Activated naive CD4-positive, alpha-beta T cell treated with anti-CD3 and anti-CD28 coated beads, Interleukin-2, amount 50 U/mL, for 24 hours (primary cell): ENCODE measurements around the gene PPARG.
"Not testable (repeated sequence)": the region's sequence is repeated elsewhere in the genome, so short reads cannot be mapped to it uniquely, and the experiment has no call there.

Experiments
- H3K27ac Mint-ChIP-seq: one replicate; pipeline ENCODE4 v1.8.0; 2021; ENCODE audit warnings: mild to moderate bottlenecking, mixed read lengths
- H3K27me3 Mint-ChIP-seq: one replicate; pipeline ENCODE4 v1.8.0; 2021; ENCODE audit warnings: mixed read lengths
- H3K36me3 Mint-ChIP-seq: one replicate; pipeline ENCODE4 v1.8.0; 2021; ENCODE audit warnings: mixed read lengths
- H3K4me1 Mint-ChIP-seq: one replicate; pipeline ENCODE4 v1.8.0; 2021; ENCODE audit warnings: mixed read lengths
- H3K4me3 Mint-ChIP-seq: one replicate; pipeline ENCODE4 v1.8.0; 2021; ENCODE audit warnings: mild to moderate bottlenecking, mixed read lengths
- H3K9me3 Mint-ChIP-seq: one replicate; pipeline ENCODE4 v1.8.0; 2021; ENCODE audit warnings: mixed read lengths

PPARG gene

GRCh38 chr3:12468276-12468675 is 179.4 kb downstream of the PPARG start:
- peaks cover 14% of the 10 kb centered on the region for H3K4me1 Mint-ChIP-seq
- no peaks in the 10 kb centered on the region for H3K27me3 Mint-ChIP-seq
- H3K27ac Mint-ChIP-seq, result no peak overlapping the region
- H3K9me3 Mint-ChIP-seq, result no peaks in the 10 kb centered on the region
- no peak overlapping the region for H3K4me3 Mint-ChIP-seq
- no peaks in the 10 kb centered on the region for H3K36me3 Mint-ChIP-seq

GRCh38 chr3:12468757-12469156 is 179.9 kb downstream of the PPARG start:
- Mint-ChIP-seq H3K4me3 (no peak overlapping the region), H3K4me1 (peaks cover 14% of the 10 kb centered on the region), H3K27ac (no peak overlapping the region), H3K27me3 (no peaks in the 10 kb centered on the region), H3K36me3 (no peaks in the 10 kb centered on the region), H3K9me3 (no peaks in the 10 kb centered on the region)

- not testable (repeated sequence) for H3K4me3 Mint-ChIP-seq, H3K36me3 Mint-ChIP-seq, H3K27ac Mint-ChIP-seq, H3K9me3 Mint-ChIP-seq, H3K27me3 Mint-ChIP-seq
- H3K4me1 Mint-ChIP-seq, result peaks cover 11% of the 10 kb centered on the region
These were observed 180.4 kb downstream of the PPARG start for GRCh38 chr3:12469222-12469621.

GRCh38 chr3:12470111-12470510 is 181.2 kb downstream of the PPARG start:
- Mint-ChIP-seq H3K27ac (no peak overlapping the region), H3K9me3 (no peaks in the 10 kb centered on the region), H3K4me1 (peaks cover 9% of the 10 kb centered on the region), H3K4me3 (no peak overlapping the region), H3K27me3 (no peaks in the 10 kb centered on the region), H3K36me3 (no peaks in the 10 kb centered on the region)

GRCh38 chr3:12470680-12471079 is 181.8 kb downstream of the PPARG start:
- no peaks in the 10 kb centered on the region for H3K36me3 Mint-ChIP-seq
- no peaks in the 10 kb centered on the region for H3K27me3 Mint-ChIP-seq
- no peak overlapping the region for H3K4me3 Mint-ChIP-seq
- H3K9me3 Mint-ChIP-seq, result no peaks in the 10 kb centered on the region
- H3K27ac Mint-ChIP-seq, result no peak overlapping the region
- peaks cover 9% of the 10 kb centered on the region for H3K4me1 Mint-ChIP-seq

- no peaks in the 10 kb centered on the region for H3K9me3 Mint-ChIP-seq
- peaks cover 9% of the 10 kb centered on the region for H3K4me1 Mint-ChIP-seq
- H3K36me3 Mint-ChIP-seq, result no peaks in the 10 kb centered on the region
- no peaks in the 10 kb centered on the region for H3K27me3 Mint-ChIP-seq
- H3K27ac Mint-ChIP-seq, result peak overlapping the region; percentile 30
- no peak overlapping the region for H3K4me3 Mint-ChIP-seq
These were observed 182.4 kb downstream of the PPARG start for GRCh38 chr3:12471241-12471640.

GRCh38 chr3:12472000-12472610 is 183.2 kb downstream of the PPARG start:
- Mint-ChIP-seq H3K27me3 (no peaks in the 10 kb centered on the region), H3K27ac (no peak overlapping the region)

GRCh38 chr3:12472796-12473195 is 183.9 kb downstream of the PPARG start:
- Mint-ChIP-seq H3K27ac (no peak overlapping the region), H3K36me3 (no peaks in the 10 kb centered on the region), H3K9me3 (no peaks in the 10 kb centered on the region), H3K27me3 (no peaks in the 10 kb centered on the region), H3K4me3 (no peak overlapping the region), H3K4me1 (peaks cover 9% of the 10 kb centered on the region)

More at GRCh38 chr3:12472000-12472610, 183.2 kb downstream of the PPARG start:
- Mint-ChIP-seq H3K9me3 (no peaks in the 10 kb centered on the region), H3K4me1 (peaks cover 9% of the 10 kb centered on the region), H3K4me3 (no peak overlapping the region), H3K36me3 (no peaks in the 10 kb centered on the region)

- no peak overlapping the region for H3K4me3 Mint-ChIP-seq
- H3K9me3 Mint-ChIP-seq, result no peaks in the 10 kb centered on the region
- H3K36me3 Mint-ChIP-seq, result no peaks in the 10 kb centered on the region
- H3K4me1 Mint-ChIP-seq, result peaks cover 9% of the 10 kb centered on the region
- H3K27ac Mint-ChIP-seq, result no peak overlapping the region
- no peaks in the 10 kb centered on the region for H3K27me3 Mint-ChIP-seq
These were observed 184.6 kb downstream of the PPARG start for GRCh38 chr3:12473511-12473910.

- Mint-ChIP-seq H3K4me3 (no peak overlapping the region), H3K27me3 (no peaks in the 10 kb centered on the region), H3K36me3 (no peaks in the 10 kb centered on the region), H3K4me1 (peaks cover 5% of the 10 kb centered on the region), H3K9me3 (no peaks in the 10 kb centered on the region), H3K27ac (no peak overlapping the region)
These were observed 187.5 kb downstream of the PPARG start for GRCh38 chr3:12476238-12476897.

GRCh38 chr3:12477256-12477655 is 188.4 kb downstream of the PPARG start:
- Mint-ChIP-seq H3K36me3 (no peaks in the 10 kb centered on the region), H3K27ac (peak overlapping the region; percentile 76), H3K27me3 (no peaks in the 10 kb centered on the region), H3K4me1 (peaks cover 3% of the 10 kb centered on the region), H3K9me3 (no peaks in the 10 kb centered on the region), H3K4me3 (no peak overlapping the region)

GRCh38 chr3:12478326-12478725 is 189.5 kb downstream of the PPARG start:
- H3K4me3 Mint-ChIP-seq, result no peak overlapping the region
- no peak overlapping the region for H3K27ac Mint-ChIP-seq
- no peaks in the 10 kb centered on the region for H3K36me3 Mint-ChIP-seq
- peaks cover 7% of the 10 kb centered on the region for H3K4me1 Mint-ChIP-seq
- H3K9me3 Mint-ChIP-seq, result no peaks in the 10 kb centered on the region
- no peaks in the 10 kb centered on the region for H3K27me3 Mint-ChIP-seq

- H3K27ac Mint-ChIP-seq, H3K9me3 Mint-ChIP-seq: not testable (repeated sequence)
These were observed 190.3 kb downstream of the PPARG start for GRCh38 chr3:12479198-12479597.

GRCh38 chr3:12479919-12480427 is 191.1 kb downstream of the PPARG start:
- Mint-ChIP-seq H3K27me3 (no peaks in the 10 kb centered on the region), H3K4me3 (no peak overlapping the region), H3K9me3 (no peaks in the 10 kb centered on the region), H3K27ac (no peak overlapping the region), H3K4me1 (peaks cover 21% of the 10 kb centered on the region), H3K36me3 (peaks cover 3% of the 10 kb centered on the region)

More at GRCh38 chr3:12479198-12479597, 190.3 kb downstream of the PPARG start:
- not testable (repeated sequence) for H3K4me3 Mint-ChIP-seq, H3K27me3 Mint-ChIP-seq, H3K36me3 Mint-ChIP-seq
- H3K4me1 Mint-ChIP-seq, result peaks cover 15% of the 10 kb centered on the region

- peaks cover 41% of the 10 kb centered on the region for H3K4me1 Mint-ChIP-seq
- H3K27me3 Mint-ChIP-seq, result no peaks in the 10 kb centered on the region
- H3K9me3 Mint-ChIP-seq, result no peaks in the 10 kb centered on the region
- H3K4me3 Mint-ChIP-seq, result peak overlapping the region; percentile 99
- H3K27ac Mint-ChIP-seq, result peak overlapping the region; percentile 99
- H3K36me3 Mint-ChIP-seq, result peaks cover 7% of the 10 kb centered on the region
These were observed 194.5 kb downstream of the PPARG start for GRCh38 chr3:12483410-12483809.

- Mint-ChIP-seq H3K27me3 (no peaks in the 10 kb centered on the region), H3K4me3 (peak overlapping the region; percentile 99), H3K27ac (peak overlapping the region; percentile 99), H3K9me3 (no peaks in the 10 kb centered on the region), H3K36me3 (peaks cover 7% of the 10 kb centered on the region), H3K4me1 (peaks cover 44% of the 10 kb centered on the region)
These were observed 195.0 kb downstream of the PPARG start for GRCh38 chr3:12483872-12484197.
